ENCODE data around the gene SIN3B.
A peak's percentile ranks its signal among the peaks of the same experiment; 100 is the strongest.

The SIN3B gene

DNA sequence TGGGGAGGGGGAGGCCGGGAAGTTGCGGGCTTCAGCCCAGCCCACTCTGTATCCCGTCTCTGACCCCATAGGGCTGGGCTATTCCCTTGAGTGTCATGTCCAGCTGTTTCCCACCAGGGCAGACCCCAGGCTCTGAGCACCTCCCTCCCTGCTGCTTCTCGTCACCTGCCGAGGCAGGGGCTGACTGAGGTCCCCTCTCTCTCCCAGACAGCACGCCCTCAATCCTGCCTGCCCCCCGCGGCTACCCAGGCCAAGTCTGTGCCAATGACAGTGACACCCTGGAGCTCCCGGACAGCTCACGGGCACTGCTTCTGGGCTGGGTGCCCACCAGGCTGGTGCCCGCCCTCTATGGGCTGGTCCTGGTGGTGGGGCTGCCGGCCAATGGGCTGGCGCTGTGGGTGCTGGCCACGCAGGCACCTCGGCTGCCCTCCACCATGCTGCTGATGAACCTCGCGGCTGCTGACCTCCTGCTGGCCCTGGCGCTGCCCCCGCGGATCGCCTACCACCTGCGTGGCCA is 60.2 kb downstream of the SIN3B start:
- DNase-seq (ENCODE audit: low read depth, low spot score): no peak

DNA sequence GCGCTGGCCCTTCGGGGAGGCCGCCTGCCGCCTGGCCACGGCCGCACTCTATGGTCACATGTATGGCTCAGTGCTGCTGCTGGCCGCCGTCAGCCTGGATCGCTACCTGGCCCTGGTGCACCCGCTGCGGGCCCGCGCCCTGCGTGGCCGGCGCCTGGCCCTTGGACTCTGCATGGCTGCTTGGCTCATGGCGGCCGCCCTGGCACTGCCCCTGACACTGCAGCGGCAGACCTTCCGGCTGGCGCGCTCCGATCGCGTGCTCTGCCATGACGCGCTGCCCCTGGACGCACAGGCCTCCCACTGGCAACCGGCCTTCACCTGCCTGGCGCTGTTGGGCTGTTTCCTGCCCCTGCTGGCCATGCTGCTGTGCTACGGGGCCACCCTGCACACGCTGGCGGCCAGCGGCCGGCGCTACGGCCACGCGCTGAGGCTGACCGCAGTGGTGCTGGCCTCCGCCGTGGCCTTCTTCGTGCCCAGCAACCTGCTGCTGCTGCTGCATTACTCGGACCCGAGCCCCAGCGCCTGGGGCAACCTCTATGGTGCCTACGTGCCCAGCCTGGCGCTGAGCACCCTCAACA is 60.8 kb downstream of the SIN3B start:
- no peak for DNase-seq (ENCODE audit: low read depth, low spot score)

DNA sequence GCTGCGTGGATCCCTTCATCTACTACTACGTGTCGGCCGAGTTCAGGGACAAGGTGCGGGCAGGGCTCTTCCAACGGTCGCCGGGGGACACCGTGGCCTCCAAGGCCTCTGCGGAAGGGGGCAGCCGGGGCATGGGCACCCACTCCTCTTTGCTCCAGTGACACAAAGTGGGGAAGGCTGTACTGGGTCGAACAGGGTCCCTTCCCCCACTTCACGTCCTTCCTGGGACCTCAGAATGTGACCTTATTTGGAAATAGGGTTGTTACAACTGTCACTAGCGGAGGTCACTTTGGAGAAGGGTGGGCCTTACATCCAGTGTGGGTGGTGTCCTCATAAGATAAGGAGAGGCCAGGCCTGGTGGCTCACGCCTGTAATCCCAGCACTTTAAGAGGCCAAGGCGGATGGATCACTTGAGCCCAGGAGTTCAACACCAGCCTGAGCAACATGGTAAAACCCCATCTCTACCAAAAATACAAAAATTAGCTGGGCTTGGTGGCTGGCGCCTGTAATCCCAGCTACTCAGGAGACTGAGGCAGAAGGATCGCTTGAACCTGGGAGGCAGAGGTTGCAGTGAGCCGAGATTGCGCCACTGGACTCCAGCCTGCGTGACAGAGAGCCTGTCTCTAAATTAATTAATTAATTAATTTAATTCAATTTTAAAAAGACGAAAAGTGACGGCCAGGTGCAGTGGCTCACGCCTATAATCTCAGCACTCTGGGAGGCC is 61.4 kb downstream of the SIN3B start:
- no peak for DNase-seq (ENCODE audit: low read depth, low spot score)

DNA sequence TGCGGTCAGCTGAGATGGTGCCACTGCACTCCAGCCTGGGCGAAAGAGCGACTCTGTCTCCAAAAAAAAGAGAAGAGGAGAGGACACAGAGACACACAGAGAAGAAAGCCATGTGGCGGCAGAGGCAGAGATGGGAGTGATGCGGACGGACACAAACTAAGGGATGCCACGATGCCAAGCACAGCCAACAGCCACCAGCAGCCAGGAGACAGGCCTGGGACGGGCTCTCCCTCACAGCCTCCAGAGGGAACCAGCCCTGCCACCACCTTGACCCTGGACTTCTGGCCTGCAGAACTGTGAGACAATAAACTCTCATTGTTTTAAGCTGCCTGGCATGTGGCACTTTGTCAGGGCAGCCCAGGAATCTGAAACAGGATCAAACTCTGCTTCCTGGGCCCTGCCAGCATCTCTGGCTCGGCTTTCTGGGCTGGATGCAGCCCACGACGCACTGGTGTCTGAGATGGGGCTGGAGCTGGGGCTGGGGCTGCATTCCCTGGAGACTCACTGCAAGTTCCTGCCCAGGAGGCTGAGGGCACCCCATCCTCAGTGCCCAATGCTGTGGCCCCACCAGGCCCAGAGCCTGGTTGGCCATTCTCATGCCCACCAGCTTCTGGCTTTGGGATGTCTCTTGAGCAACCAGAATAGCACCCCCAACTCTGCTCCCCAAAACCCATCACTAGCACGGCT is 62.6 kb downstream of the SIN3B start:
- DNase-seq (ENCODE audit: low read depth, low spot score): no peak

DNA sequence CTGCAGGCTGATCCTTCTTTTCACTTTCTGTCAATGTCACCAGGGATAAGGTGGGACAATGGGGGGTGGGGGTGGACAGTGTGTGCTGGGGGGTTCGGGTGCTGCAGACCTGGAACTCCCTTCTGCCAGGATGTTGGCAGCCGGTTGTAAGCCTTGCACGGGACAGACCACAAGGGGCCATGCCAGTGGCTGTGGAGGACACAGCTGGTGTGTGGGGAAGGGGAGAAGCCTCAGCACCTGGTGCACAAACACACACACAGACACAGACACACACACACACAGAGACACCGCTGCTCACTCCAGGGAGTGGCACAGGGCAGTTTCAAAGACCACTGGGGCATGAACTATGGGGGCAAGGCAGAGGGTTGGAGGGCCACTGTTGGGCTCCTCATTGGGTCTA is 63.2 kb downstream of the SIN3B start:
- no peak for DNase-seq (ENCODE audit: low read depth, low spot score)

DNA sequence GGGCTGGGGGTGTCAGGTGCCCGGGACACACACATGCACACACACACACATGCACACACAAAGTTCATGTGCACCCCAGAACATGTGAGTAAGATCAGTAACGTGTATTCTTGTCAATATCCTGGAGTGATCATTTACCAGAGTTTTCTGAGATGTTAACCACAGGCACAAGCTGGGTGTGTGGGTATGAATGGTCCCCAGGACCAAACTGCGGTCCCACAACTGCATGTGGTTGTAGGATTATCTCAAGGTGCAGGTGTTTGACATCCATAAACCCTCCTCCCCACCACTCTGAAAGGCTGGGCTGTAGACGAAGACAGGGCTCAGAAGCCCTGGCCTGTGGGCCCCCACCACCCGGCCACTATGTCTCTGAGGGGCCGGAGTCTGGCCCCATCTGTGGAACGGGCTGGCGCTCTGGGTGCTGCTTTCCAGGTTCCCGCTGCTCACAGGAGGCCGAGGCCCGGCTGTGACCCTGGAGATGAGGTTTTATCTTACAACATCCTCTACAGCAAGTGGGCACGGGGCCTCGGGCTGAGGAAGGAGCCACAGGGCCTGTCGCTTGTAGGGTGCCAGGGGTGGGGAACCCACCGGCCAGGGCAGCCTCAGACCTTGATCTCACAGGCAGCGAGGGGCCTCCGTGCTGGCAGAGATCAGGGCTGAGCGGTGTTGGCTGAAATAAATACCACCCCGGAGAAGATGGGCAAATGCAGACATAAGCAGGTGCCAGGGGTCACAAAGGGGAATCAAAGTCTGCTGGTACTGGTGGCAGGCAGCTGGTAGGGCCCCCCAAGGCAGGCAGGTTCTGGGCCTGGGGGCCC is 63.9 kb downstream of the SIN3B start:
- DNase-seq (ENCODE audit: low read depth, low spot score): no peak

DNA sequence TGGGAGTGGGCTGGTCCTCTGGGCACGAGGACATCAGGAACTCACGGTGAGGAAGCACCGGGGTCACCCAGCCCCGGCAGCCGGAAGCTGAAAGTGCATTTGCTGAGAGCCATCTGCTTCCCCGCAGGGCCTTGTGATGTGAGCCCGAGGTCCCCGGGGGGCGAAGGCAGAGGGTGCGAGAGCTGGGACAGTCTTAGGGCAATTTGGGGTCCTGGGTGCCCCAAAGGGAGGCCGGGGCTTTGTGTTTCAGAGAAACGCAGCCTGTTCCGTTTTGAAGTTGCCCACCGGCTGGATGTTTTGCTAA is 64.4 kb downstream of the SIN3B start:
- DNase-seq (ENCODE audit: low read depth, low spot score): no peak

DNA sequence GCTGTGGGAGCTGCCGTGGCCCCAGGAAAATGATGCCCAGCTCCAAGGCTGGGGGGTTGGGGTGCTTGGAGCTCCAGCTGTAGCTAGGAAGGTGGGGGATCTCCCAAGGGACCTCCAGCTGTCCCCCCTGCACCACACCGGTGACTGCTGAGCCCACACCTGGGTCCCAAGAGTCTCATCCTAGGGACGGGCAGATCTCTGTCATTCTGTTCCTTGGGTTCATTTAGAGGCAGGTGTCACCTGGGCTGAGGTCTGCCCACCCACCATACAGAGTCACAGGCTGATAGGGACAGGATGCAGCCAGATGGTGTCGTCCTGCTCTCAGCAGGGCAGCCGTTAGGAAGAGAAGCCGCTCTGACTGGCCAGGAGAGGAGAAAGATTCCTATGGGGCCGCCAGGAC is 64.9 kb downstream of the SIN3B start:
- DNase-seq (ENCODE audit: low read depth, low spot score): no peak

DNA sequence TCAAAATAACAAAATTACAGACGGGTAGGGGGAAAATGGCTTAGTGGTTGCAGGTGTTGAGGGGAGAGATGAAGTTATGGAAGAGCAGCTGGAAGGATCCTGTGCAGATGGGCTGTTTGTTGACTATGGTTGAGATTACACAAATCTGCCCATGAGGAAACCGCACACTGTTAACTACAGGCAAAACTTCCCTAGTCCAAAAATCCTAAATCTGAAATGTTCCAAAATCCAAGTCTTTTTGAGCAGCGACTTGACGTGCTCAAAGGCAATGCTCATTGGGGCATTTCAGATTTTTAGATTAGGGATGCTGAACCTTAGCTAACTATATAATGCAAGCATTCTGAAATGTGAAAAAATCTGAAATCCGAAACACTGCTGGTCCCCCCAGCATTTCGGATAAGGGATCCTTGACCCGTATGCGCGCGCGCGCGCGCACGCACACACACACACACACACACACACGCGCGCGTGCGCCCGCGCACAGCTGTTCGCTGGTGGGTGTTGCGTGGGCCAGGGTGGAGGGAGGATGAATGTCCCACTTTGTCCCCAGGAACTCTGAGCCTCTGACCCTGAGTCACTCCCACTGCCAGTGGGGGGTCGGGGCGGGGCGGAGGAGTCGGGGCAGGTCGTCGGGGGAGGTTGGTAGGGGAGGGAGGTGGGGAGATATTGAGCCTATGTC is 66.4 kb downstream of the SIN3B start:
- no peak for DNase-seq (ENCODE audit: low read depth, low spot score)

DNA sequence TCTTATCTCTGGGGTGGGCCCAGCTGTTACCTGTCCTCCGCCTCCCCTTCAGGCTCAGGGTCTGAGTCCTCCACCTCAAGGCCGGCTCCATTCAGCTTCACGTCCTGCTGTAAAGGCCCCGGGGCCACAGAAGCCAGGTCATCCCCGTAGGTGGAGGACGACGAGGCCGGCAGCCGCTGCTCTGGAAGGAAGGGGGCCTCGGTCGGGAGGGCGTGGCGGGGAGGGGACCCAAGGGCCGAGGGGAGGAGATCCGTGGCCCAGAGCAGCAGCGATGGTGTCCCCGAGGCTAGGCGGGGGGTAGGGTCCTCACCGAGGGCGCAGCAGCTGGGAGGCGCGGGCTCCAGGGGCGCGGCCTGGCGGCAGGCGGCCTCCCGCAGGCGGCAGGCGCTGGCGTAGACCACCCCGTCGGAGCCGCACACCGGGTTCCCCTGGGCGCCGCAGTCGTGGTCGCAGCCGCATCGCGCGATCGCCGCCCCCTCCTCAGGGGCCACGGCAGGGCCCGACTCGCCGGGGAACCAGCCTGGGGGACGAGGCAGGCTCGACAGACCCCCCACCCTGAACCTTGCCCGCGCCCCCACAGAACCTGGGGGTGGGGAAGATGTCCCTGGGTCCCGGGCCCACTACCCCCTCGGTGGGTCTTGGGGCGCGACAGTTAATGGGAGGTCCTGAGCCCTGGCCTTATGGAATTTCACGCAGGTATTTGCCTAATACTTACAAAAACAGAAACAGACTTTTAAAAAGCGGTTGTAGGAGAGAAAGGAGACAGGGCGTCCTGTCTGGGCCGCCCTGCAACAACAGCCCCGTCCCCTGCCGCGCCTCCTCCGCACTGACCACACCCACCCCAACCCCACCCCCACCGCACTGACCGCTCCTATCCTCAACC is 67.2 kb downstream of the SIN3B start:
- DNase-seq (ENCODE audit: low read depth, low spot score): peak; percentile 18

DNA sequence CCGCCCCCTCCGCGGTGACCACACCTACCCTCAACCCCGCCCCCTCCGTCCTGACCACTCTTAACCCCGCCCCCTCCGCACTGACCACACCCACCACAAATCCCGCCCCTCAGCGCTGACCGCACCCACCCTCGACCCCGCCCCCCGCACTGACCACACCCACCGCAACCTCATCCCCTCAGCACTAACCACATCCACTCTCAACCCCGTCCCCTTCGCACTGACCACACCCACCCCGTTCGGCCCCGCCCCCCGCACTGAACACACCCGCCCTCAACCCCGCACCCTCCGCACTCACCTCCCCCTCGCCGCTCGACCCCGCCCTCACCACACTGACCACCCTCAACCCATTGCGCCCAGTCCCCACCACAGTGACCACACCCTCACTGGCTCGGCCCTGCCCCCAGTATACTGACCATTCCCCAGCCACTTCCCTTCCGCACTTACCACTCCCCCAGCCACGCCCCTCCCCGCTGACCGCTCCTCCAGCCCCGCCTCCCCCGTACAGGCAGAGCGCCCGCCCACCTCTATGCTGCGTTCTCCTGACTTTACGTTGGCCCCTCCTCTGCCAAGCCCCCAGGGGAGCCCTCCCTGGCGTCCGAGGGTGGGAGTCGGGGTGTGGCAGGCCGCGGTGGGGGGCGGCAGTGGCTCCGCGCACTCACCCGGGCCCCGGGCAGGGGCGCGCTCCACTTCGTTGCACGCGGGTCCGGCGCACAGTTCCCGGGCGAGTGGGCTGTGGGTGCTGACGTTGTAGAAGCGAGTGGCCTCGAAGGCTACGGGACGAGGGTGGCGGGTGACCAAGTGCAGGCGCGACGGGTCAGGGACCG is 68.0 kb downstream of the SIN3B start:
- peak; percentile 93 for DNase-seq (ENCODE audit: low read depth, low spot score)

DNA sequence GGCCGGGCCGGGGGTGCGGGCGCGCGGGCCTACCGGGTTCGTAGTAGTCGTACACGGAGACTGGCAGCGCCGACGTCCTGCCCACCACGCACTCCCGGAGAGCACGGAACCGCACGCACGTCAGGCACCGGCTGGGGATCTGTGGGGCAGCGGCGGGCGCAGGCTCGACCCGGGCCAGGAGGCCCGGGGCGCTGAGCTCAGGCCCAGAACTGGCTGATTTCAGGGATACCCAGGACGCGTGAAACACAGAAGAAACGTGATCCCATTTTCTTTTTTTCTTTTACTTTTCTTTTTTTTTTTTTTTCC is 68.6 kb downstream of the SIN3B start:
- no peak for DNase-seq (ENCODE audit: low read depth, low spot score)

DNA sequence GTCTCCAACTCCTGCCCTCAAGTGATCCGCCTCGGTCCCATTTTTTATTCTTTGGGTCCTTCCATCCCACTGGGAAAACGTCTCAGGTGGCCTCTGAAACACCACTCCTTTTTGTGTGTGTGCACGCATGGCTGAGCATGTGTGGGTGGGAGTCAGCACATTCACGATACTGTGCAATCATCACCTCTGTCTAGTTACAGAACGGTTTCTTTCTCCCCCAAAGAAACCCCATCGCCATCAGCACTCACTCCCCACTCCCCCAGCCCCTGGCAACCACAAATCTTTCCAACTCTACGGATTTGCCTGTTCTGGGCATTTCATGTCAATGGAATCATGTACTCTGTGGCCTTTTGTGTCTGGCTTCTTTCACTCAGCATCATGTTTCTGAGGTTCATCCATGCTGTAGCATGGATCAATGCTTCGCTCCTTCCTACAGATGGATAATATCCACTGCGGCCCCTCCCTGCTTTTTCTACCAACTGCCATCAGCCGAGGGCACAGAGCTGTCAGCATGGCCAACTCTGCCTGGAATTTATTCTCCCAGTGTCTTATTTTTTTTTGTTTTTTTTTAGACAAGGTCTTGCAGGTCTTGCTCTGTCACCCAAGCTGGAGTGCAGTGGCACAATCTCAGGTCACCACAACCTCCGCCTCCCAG is 69.3 kb downstream of the SIN3B start:
- no peak for DNase-seq (ENCODE audit: low read depth, low spot score)

DNA sequence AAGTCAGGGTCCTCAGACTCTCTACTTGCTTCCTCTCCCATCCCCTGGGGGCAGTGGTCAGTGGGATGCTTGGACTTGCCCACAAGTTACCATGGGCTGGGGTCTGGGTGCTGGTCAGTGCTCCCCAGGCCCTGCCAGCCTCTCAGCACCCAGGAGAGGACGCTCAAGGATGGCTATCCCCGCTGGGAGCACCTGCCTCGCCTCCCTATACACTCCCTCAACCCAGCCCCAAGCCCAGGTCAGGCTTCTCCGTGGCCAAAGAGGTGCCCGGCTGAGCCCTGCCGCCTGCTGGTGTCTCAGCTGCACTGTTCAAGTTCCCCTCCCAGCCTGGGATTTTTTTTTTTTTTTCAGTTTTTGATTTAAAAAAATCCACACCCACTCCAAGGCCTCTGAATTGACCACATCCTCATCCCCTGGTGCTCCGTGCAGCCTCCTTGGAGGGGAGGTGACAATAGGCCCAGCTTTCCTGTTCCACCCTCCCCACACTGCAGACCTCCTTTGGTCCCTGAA is 70.4 kb downstream of the SIN3B start:
- DNase-seq (ENCODE audit: low read depth, low spot score): peak; percentile 28

DNA sequence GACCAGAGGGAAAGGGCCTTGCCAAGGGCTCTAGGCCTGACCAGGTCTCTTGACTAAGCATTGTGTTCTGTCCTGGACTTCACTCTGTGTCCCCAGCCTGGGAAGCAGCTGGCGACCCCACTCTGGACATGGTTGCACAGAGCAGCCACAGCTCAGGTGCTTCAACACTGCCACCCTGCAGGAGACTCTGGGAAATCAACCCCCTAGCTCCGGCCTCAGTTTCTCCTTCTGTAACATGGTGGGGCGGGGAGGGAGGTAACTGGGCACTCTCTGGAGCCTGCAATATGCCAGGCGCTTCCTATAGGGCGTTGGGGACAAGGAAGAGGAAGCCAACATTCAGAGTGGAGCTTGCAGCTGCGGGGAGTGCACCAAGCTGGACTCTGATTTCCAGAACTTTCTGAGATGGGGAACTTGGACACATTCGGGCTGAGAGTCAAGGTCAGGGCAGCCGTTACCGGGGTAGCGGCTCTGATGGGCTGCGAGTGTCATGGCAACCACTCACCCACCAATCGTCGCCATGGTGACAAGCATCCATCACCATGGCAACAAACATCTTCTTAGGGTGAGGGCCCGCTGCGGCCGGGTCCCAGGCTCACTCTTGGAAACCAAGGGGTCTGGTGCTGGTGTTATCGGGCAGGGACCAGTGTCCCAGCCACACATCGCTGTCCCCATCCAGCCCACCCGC is 72.4 kb downstream of the SIN3B start:
- no peak for DNase-seq (ENCODE audit: low read depth, low spot score)

DNA sequence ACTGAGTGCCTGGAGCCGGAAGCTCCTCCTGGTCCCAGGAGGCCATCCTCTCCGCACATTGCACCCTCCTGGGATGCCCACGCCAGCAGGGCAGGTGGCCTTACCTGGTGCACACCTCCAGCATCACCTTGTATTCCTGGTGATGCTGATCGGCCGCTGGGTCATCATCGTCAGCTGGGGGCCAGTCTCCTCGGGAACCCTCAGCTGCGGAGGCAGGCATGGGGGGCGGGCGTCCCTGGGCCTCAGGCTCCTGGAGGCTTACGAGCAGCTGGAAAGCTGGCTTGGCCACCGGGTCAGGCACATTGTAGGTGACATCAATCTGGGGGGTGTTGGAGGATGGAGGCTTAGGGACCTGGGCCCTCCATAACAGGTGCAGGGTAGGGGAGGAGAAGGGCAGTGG is 73.3 kb downstream of the SIN3B start:
- no peak for DNase-seq (ENCODE audit: low read depth, low spot score)

DNA sequence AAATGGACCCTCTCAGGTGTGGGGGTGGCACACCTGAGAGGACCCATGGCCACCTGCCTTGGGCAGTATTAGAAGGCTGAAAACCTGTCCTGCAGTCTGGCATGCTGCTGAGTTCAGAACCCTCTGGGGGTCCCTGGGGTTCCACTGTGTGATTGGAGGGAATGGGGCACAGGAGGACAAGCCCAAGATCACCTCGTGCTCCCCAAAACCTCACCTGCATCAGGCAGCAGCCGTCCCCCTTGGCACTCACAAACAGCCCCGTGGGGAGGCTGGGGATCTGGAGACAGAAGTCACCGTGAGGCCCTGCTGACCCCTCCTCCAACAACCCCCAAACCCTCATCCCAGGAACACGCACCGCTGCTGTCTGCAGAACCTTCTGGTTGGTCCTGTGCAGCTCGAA is 74.1 kb downstream of the SIN3B start:
- no peak for DNase-seq (ENCODE audit: low read depth, low spot score)

DNA sequence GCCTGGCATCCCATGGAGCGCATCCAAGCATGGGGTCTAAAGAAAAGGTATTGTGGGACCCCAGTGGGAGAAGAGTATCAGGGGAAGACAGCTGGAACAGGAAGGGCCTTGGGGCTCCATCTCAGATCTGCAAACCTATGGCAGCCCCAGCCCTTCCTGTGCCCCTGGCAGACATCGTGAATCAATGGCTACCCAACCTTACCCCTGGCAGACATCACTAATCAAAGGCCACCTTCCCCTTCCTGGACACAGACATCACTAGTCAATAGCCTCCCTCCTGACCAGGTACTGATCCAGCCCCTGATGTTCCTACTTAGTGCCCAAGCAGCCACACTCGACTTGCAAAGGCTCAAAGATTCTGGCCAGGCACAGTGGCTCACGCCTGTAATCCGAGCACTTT is 75.4 kb downstream of the SIN3B start:
- DNase-seq (ENCODE audit: low read depth, low spot score): no peak

DNA sequence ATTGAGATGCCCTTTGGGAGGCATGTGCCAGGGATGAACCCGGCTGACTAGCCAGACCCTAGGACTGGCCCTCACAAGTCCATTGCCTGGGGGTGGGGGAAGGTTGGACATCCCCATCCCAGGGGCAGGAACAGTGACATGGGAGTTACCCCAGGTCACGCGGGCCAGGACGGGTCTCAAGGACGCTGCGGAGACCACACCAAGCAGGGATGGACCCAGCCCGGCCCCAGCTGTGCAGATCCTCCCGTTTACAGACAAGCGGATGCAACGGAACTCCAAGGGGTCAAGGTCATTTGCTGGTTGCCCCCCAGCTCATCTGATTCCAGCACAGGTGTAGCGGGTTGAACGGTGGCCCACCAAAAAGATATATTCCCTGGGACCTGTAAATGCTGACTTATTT is 79.6 kb downstream of the SIN3B start:
- no peak for DNase-seq (ENCODE audit: low read depth, low spot score)
